ENCODE results near the gene FST.
A peak's percentile ranks its signal among the peaks of the same experiment; 100 is the strongest.

FST gene

DNA sequence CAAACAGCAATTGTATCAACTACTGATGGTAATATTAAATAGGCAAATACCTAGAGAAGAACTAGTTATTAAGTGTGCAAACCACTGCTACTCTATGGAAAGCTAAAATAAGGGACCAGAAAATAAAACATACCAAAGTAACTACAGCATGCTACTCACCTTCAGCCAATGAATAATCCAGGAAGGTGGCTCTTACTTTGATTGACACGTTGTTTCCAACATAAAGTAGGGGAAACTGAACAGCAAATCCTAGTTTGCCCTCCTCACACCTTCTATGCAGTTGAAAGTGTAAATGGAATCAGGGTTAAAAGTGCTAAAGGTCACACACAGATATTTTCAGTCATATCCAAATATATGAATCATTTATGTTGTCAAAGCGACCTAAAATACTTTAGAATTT, 5.1 kb upstream of the FST start:
- H3K27ac ChIP-seq: no peak overlapping the region
- TF ChIP-seq ZFX (IDR thresholded peaks at IDR 0.05): no peak
- TF ChIP-seq, protein P1, sequence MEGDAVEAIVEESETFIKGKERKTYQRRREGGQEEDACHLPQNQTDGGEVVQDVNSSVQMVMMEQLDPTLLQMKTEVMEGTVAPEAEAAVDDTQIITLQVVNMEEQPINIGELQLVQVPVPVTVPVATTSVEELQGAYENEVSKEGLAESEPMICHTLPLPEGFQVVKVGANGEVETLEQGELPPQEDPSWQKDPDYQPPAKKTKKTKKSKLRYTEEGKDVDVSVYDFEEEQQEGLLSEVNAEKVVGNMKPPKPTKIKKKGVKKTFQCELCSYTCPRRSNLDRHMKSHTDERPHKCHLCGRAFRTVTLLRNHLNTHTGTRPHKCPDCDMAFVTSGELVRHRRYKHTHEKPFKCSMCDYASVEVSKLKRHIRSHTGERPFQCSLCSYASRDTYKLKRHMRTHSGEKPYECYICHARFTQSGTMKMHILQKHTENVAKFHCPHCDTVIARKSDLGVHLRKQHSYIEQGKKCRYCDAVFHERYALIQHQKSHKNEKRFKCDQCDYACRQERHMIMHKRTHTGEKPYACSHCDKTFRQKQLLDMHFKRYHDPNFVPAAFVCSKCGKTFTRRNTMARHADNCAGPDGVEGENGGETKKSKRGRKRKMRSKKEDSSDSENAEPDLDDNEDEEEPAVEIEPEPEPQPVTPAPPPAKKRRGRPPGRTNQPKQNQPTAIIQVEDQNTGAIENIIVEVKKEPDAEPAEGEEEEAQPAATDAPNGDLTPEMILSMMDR (conservative IDR thresholded peaks at IDR 0.05): no peak

DNA sequence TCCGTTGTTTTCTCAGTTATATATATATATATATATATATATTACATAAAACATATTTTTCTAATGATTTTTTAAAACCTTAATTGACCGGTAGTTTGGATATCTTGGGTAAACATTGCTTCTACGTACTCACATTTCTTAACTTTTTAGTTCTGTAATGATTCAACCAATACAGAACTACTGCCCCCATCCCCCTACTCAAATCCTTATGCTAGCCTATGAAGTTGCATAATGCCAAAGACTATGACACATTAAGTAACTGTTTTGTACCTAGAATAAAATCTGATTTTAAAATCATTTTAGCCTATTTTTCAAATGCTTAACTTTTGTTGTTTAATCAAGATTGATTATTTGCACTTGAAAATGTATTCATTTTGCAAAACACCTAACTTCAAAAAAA, 4.4 kb upstream of the FST start:
- no peak overlapping the region for H3K27ac ChIP-seq
- TF ChIP-seq, protein P1 (conservative IDR thresholded peaks at IDR 0.05): no peak
- no peak for TF ChIP-seq ZFX (IDR thresholded peaks at IDR 0.05)

GRCh38 chr5:53476531-53477480, 3.6 kb upstream of the FST start:
- no peak overlapping the region for H3K27ac ChIP-seq
- TF ChIP-seq ZFX (IDR thresholded peaks at IDR 0.05): no peak
- TF ChIP-seq, protein P1 (conservative IDR thresholded peaks at IDR 0.05): no peak

DNA sequence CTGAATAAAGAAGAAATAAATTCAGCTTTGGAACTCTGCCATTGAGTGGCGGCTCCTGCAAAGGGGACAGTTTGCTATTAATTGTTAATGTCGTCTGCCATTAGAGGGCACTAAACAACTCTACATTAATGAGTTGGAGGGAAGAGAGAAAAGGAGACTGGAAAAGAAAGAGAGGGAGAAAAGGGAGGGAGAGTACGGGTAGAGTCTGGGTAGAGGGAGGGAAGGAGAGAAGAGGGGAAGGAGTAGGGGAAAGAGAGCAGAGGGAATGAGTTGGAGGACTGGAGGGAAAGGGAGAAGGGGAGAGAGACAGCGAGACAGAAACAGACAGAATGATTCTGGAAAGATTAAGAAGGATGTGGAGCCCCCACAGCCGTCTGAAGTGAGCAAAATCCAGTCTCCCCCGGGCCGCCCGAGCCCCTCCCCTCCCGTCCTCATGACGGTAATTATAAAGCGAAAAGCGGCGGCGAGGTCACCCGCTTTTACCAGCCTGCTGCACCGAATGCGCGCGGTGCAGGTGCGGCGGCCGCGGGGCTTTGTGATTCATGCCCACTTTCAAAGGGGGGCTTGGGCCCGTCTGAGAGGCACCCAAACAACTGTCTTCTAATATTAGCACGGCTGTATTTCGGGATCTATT, 1.9 kb upstream of the FST start:
- H3K27ac ChIP-seq: no peak overlapping the region
- no peak for TF ChIP-seq ZFX (IDR thresholded peaks at IDR 0.05)
- TF ChIP-seq, protein P1 (conservative IDR thresholded peaks at IDR 0.05): peak; percentile 84

DNA sequence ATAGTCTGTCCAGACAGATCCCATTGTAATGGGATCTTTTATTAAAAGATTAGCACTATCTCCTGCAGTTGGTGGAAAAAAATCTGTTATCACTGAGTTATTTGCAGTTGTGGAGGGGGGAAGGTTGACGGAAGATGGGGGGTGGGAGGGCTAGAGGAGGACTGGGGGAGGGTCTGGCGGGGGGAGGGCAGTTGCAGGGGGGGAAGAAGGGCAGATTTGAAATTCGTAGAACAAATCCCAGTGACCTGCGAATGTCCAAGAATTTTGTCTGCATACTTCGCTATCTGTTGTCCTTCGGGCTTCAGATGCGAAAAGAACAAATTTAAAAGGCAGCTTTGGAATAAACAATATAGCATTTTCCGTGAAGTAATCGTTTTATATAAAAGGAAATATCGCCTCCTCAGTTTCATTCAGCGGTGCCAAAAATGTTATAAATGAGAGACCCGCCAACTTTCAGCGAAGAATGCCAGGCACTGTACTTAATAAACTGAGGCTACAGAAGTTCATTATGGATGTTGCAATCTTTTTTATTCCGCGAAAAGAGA, 1.3 kb upstream of the FST start:
- no peak overlapping the region for H3K27ac ChIP-seq

DNA sequence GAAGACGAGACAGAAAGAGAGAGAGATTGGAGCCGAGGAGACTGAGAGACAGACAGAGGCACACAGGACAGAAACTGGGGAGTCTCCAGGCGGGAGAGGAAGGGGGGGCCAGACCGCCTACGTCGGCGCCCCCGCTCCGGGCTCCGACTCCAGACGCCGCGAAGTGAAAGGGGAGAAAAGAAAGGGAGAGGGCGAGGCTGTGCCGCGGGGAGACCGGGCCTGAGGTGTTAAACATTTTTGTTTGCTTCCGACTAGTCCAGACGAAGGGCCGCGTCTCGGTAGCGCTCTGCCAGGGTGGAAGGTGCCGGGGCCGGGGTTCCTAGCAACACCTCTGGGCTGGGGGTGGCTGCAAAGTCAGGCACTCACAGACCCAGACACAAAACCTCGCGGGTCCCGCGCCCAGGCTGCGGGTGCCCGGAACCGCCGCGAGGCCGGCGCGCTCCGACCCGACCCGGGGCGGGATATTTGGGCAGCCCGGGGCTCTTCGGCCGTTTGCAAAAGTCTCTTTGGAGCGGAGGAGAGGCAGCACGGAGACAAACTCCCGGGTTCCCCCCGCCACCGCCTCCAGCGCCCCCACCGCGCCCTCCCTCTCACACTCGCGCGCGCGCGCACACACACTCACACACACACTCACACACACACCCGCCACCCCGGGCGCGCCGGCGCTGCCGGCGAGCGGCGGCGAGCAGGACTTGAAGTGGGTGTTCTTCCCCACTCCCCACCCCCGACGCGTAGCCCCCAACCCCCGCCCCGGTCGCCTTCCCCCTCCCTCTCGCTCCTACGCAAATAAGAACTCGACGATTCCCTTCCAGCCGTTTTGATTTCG, 626 bp upstream of the FST start:
- H3K27ac ChIP-seq: no peak overlapping the region
- TF ChIP-seq ZFX (IDR thresholded peaks at IDR 0.05): no peak
- TF ChIP-seq, protein P1 (conservative IDR thresholded peaks at IDR 0.05): no peak

More for the DNA sequence above, 1.3 kb upstream of the FST start:
- TF ChIP-seq, protein P1 (conservative IDR thresholded peaks at IDR 0.05): no peak
- TF ChIP-seq ZFX (IDR thresholded peaks at IDR 0.05): no peak
